Occipital lobe (tissue), 2 donors: ENCODE data around the gene ECHDC1. TPM values are rescaled to one million over a fixed set of nuclear protein-coding genes. Genes with fewer than 3 reads are reported as not detected.

Source experiments
- DNase-seq: peaks from one replicate; lab custom pipeline; 2025; lab: John Stamatoyannopoulos, UW
- total RNA-seq: library from RNA; depleted of rRNA; stranded (reverse); fragments of >200 nt; gene quantifications from one replicate; pipeline ENCODE4 v1.2.3, GENCODE V29; 2014

The ECHDC1 gene
- total RNA-seq, 1 donor from 2014 or later: 53.8 TPM

GRCh38 chr6:127290391-127291265 lies 52.8 kb downstream of the ECHDC1 start:
- no peak for DNase-seq

- DNase-seq: no peak
These were observed 53.5 kb downstream of the ECHDC1 start for GRCh38 chr6:127289934-127290333.

- DNase-seq: no peak
These were observed 54.7 kb downstream of the ECHDC1 start for GRCh38 chr6:127288705-127289104.

- DNase-seq: no peak
These were observed 61.2 kb downstream of the ECHDC1 start for GRCh38 chr6:127282184-127282583.

GRCh38 chr6:127279815-127280214 lies 63.6 kb downstream of the ECHDC1 start:
- no peak for DNase-seq

- no peak for DNase-seq
These were observed 65.2 kb downstream of the ECHDC1 start for GRCh38 chr6:127277878-127278843.

GRCh38 chr6:127276331-127276730 lies 67.1 kb downstream of the ECHDC1 start:
- DNase-seq: no peak

- DNase-seq: no peak
These were observed 69.9 kb downstream of the ECHDC1 start for GRCh38 chr6:127273499-127273898.

- DNase-seq: no peak
These were observed 70.8 kb downstream of the ECHDC1 start for GRCh38 chr6:127272576-127272975.

GRCh38 chr6:127267646-127268625 lies 75.5 kb downstream of the ECHDC1 start:
- no peak for DNase-seq

GRCh38 chr6:127266892-127267645 lies 76.3 kb downstream of the ECHDC1 start:
- DNase-seq: no peak

- peak; percentile 82 for DNase-seq
These were observed 77.1 kb downstream of the ECHDC1 start, which contains the start of gene RNF146 for GRCh38 chr6:127266178-127266891. RNF146 (plus strand) TSS chr6:127266864; CDS start chr6:127280339, 13,475 bp downstream.

GRCh38 chr6:127263481-127263880 lies 79.9 kb downstream of the ECHDC1 start:
- no peak for DNase-seq

GRCh38 chr6:127262896-127263295 lies 80.5 kb downstream of the ECHDC1 start:
- DNase-seq: no peak

GRCh38 chr6:127255286-127255685 lies 88.1 kb downstream of the ECHDC1 start:
- no peak for DNase-seq

- DNase-seq: no peak
These were observed 93.8 kb downstream of the ECHDC1 start for GRCh38 chr6:127249621-127250020.

GRCh38 chr6:127247114-127248096 lies 96.0 kb downstream of the ECHDC1 start:
- DNase-seq: no peak

GRCh38 chr6:127243501-127243900 lies 99.9 kb downstream of the ECHDC1 start:
- DNase-seq: no peak
